GM23338 (cell line): ENCODE measurements around the gene DCHS1. TPM values are rescaled to one million over a fixed set of nuclear protein-coding genes. Genes with fewer than 3 reads are reported as not detected.

Experiments
- ATAC-seq: fragments of 200-7000 bp; cut with Tn5 transposase; 3 replicates; pipeline ENCODE4 v1.9.1; 2020
- DNase-seq: peaks from one replicate; pipeline ENCODE4 v3.0.0-alpha.2; 2015; ENCODE audit warnings: low spot score
- H2AFZ ChIP-seq: fragments of 200-600 bp; sonication (generic); 2 replicates; pipeline ENCODE4 v1.8.0; 2016; ENCODE audit warnings: antibody characterized with exemption, mild to moderate bottlenecking, moderate library complexity
- H3F3A ChIP-seq: fragments of 200-600 bp; sonication (generic); replicated peaks from 2 replicates; pipeline ENCODE4 v1.8.0; 2017; ENCODE audit warnings: antibody characterized with exemption, mixed run types, low read depth
- H3K27ac ChIP-seq: fragments of 200-600 bp; sonication (generic); 2 replicates; pipeline ENCODE4 v1.6.1; 2016; ENCODE audit warnings: low read depth
- H3K27me3 ChIP-seq: fragments of 200-600 bp; sonication (generic); 2 replicates; pipeline ENCODE4 v1.8.0; 2016; ENCODE audit warnings: mild to moderate bottlenecking, mixed run types, moderate library complexity; ENCODE audit not compliant: insufficient read depth
- H3K36me3 ChIP-seq: fragments of 200-600 bp; sonication (generic); 2 replicates; pipeline ENCODE4 v1.8.0; 2016; ENCODE audit warnings: mild to moderate bottlenecking; ENCODE audit not compliant: insufficient read depth
- H3K4me1 ChIP-seq: fragments of 200-600 bp; sonication (generic); 2 replicates; pipeline ENCODE4 v1.8.0; 2016; ENCODE audit warnings: mild to moderate bottlenecking, moderate library complexity; ENCODE audit not compliant: insufficient read depth
- H3K4me2 ChIP-seq: fragments of 200-600 bp; sonication (generic); 2 replicates; pipeline ENCODE4 v1.7.1; 2017; ENCODE audit warnings: mixed run types
- H3K4me3 ChIP-seq: fragments of 200-600 bp; sonication (generic); 2 replicates; pipeline ENCODE4 v1.6.1; 2016; ENCODE audit warnings: mixed run types
- H3K79me2 ChIP-seq: fragments of 200-600 bp; sonication (generic); replicated peaks from 2 replicates; pipeline ENCODE4 v1.8.0; 2017; ENCODE audit warnings: mild to moderate bottlenecking; ENCODE audit not compliant: insufficient read depth
- H3K9me2 ChIP-seq: fragments of 200-600 bp; sonication (generic); 2 replicates; pipeline ENCODE4 v1.8.0; 2017; ENCODE audit not compliant: insufficient read depth
- H4K20me1 ChIP-seq: fragments of 200-600 bp; sonication (generic); replicated peaks from 2 replicates; pipeline ENCODE4 v1.8.0; 2017; ENCODE audit warnings: mild to moderate bottlenecking; ENCODE audit not compliant: insufficient read depth
- H3K27ac Mint-ChIP-seq: 2 replicates; pipeline ENCODE4 v1.8.0; 2020; ENCODE audit warnings: inconsistent platforms, mild to moderate bottlenecking, moderate library complexity, mixed read lengths
- H3K27me3 Mint-ChIP-seq: 3 replicates; pipeline ENCODE4 v1.8.0; 2022; ENCODE audit warnings: low read depth, mild to moderate bottlenecking, moderate library complexity, mixed read lengths, inconsistent platforms; ENCODE audit not compliant: insufficient read depth, poor library complexity
- H3K36me3 Mint-ChIP-seq: 3 replicates; pipeline ENCODE4 v1.8.0; 2021; ENCODE audit warnings: low read depth, mild to moderate bottlenecking, inconsistent platforms, moderate library complexity, mixed read lengths
- H3K4me1 Mint-ChIP-seq: 3 replicates; pipeline ENCODE4 v1.8.0; 2020; ENCODE audit warnings: mild to moderate bottlenecking, inconsistent platforms, mixed read lengths
- H3K4me3 Mint-ChIP-seq: 3 replicates; pipeline ENCODE4 v1.8.0; 2021; ENCODE audit warnings: moderate library complexity, mild to moderate bottlenecking, inconsistent platforms, mixed read lengths
- H3K9me3 Mint-ChIP-seq: 3 replicates; pipeline ENCODE4 v1.8.0; 2020; ENCODE audit warnings: moderate library complexity, mild to moderate bottlenecking, inconsistent platforms, mixed read lengths
- CREB1 ChIP-seq: fragments of 250-450 bp; sonication (Bioruptor Pico); IDR thresholded peaks from 2 replicates; pipeline ENCODE4 v1.5.0; 2020; ENCODE audit warnings: low read depth, mild to moderate bottlenecking, moderate library complexity
- ETS1 ChIP-seq: IDR thresholded peaks from 2 replicates; pipeline ENCODE4 v1.6.1; 2016; ENCODE audit warnings: antibody characterized with exemption
- EZH2 ChIP-seq: fragments of 200-600 bp; sonication (generic); IDR thresholded peaks from one replicate; pipeline ENCODE4 v1.8.0; 2017; ENCODE audit warnings: antibody characterized with exemption, mild to moderate bottlenecking, low read depth; ENCODE audit not compliant: unreplicated experiment
- EZH2phosphoT487 ChIP-seq: fragments of 200-600 bp; sonication (generic); IDR thresholded peaks from one replicate; pipeline ENCODE4 v1.8.1; 2018; ENCODE audit warnings: antibody characterized with exemption; ENCODE audit not compliant: unreplicated experiment
- JUNB ChIP-seq: IDR thresholded peaks from one replicate; pipeline ENCODE4 v1.6.1; 2016; ENCODE audit warnings: antibody characterized with exemption; ENCODE audit not compliant: unreplicated experiment
- NANOG ChIP-seq: IDR thresholded peaks from 2 replicates; pipeline ENCODE4 v1.6.1; 2016; ENCODE audit warnings: antibody characterized with exemption, borderline replicate concordance
- POLR2AphosphoS5 ChIP-seq: IDR thresholded peaks from 2 replicates; pipeline ENCODE4 v1.6.1; 2016; ENCODE audit warnings: antibody characterized with exemption, low read depth
- REST ChIP-seq: IDR thresholded peaks from one replicate; pipeline ENCODE4 v1.6.1; 2018; ENCODE audit warnings: antibody characterized with exemption; ENCODE audit not compliant: unreplicated experiment
- STAT1 ChIP-seq: IDR thresholded peaks from one replicate; pipeline ENCODE4 v1.6.1; 2016; ENCODE audit warnings: antibody characterized with exemption; ENCODE audit not compliant: unreplicated experiment
- ZNF114 ChIP-seq: fragments of 250-450 bp; sonication (Bioruptor Pico); IDR thresholded peaks from 2 replicates; pipeline ENCODE4 v1.5.0; 2020; ENCODE audit warnings: mild to moderate bottlenecking, moderate library complexity
- ZNF462 ChIP-seq: fragments of 250-450 bp; sonication (Bioruptor Pico); IDR thresholded peaks from 2 replicates; pipeline ENCODE4 v1.5.0; 2020; ENCODE audit warnings: mild to moderate bottlenecking, moderate library complexity
- polyA plus RNA-seq: library from polyadenylated mRNA; unstranded; fragments of >200 nt; fragmentation: Nextera tagmentation; extraction: Ambion mirVana; gene quantifications from 2 replicates; pipeline ENCODE4 v1.2.1, GENCODE V29; 2016
- total RNA-seq: library from RNA; depleted of rRNA; stranded (reverse); fragments of >200 nt; shearing (Covaris generic); gene quantifications from 2 replicates; pipeline ENCODE4 v1.2.3, GENCODE V29; 2014

The DCHS1 gene
- total and polyA plus RNA-seq, 2 experiments from 2014 or later, result 2.3 to 20.7 TPM

GRCh38 chr11:6646576-6646917, 9.1 kb downstream of the DCHS1 start:
- no peak for TF ChIP-seq NANOG
- no peak for TF ChIP-seq CREB1
- no peak for TF ChIP-seq ETS1
- no peak for TF ChIP-seq ZNF462 (CRISPR knock-in tag)
- no peak for TF ChIP-seq ZNF114 (CRISPR knock-in tag)
- no peak for TF ChIP-seq JUNB
- no peak for TF ChIP-seq POLR2AphosphoS5
- no peak for TF ChIP-seq REST
- no peak for TF ChIP-seq EZH2
- TF ChIP-seq STAT1, result no peak
- TF ChIP-seq EZH2phosphoT487, result no peak
- H3K27me3 Mint-ChIP-seq, result no peaks in the 10 kb centered on the region
- no peaks in the 10 kb centered on the region for H3F3A ChIP-seq
- peak overlapping the region; percentile 67 for H3K4me2 ChIP-seq
- no peak overlapping the region for H3K27ac ChIP-seq
- no peaks in the 10 kb centered on the region for H3K36me3 Mint-ChIP-seq
- H3K9me3 Mint-ChIP-seq, result no peaks in the 10 kb centered on the region
- H3K4me1 Mint-ChIP-seq, result no peaks in the 10 kb centered on the region
- 0 out of 2 replicates have a peak, but pooled peaks cover 7% of the 10 kb centered on the region for H3K9me2 ChIP-seq
- peak overlapping the region; percentile 63; the same call in 1 of the 2 replicates for H2AFZ ChIP-seq
- H3K79me2 ChIP-seq, result no peaks in the 10 kb centered on the region
- peak overlapping the region; percentile 27; the same call in 1 of the 2 replicates for H3K4me3 ChIP-seq
- no peaks in the 10 kb centered on the region for H4K20me1 ChIP-seq
- H3K36me3 ChIP-seq, result no peaks in the 10 kb centered on the region
- peak; percentile 22 for ATAC-seq
- peaks cover 13% of the 10 kb centered on the region; the same call in 1 of the 2 replicates for H3K4me1 ChIP-seq
- 0 out of 2 replicates have a peak, but pooled peaks cover 5% of the 10 kb centered on the region for H3K27me3 ChIP-seq
- no peak overlapping the region for H3K27ac Mint-ChIP-seq
- H3K4me3 Mint-ChIP-seq, result no peak overlapping the region
- peak; percentile 29 for DNase-seq
